ENCODE results near the gene SMTNL1.

SMTNL1 gene

GRCh38 chr11:57544566-57544965 lies 7.2 kb downstream of the SMTNL1 start:
- DNase-seq (ENCODE audit: low read depth), result no peak

GRCh38 chr11:57545883-57546282 lies 8.5 kb downstream of the SMTNL1 start:
- DNase-seq (ENCODE audit: low read depth), result no peak

DNA sequence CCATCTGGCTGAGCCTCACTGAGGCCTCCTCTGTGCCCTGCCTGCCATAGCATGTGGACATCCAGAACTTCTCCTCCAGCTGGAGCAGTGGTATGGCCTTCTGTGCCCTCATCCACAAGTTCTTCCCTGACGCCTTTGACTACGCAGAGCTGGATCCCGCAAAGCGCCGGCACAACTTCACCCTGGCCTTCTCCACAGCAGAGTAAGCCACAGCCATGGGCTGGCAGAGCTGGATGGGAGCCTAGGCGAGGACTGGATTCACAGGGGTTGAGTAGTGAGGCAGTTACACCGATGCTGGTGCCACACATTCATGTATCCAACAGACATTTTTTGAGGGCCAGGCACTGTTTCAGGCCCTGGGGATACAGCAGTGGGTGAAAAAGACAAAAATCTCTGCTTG lies 9.1 kb downstream of the SMTNL1 start:
- DNase-seq (ENCODE audit: low read depth), result no peak

- DNase-seq (ENCODE audit: low read depth), result no peak
Observed at GRCh38 chr11:57546869-57547475, 9.6 kb downstream of the SMTNL1 start.

DNA sequence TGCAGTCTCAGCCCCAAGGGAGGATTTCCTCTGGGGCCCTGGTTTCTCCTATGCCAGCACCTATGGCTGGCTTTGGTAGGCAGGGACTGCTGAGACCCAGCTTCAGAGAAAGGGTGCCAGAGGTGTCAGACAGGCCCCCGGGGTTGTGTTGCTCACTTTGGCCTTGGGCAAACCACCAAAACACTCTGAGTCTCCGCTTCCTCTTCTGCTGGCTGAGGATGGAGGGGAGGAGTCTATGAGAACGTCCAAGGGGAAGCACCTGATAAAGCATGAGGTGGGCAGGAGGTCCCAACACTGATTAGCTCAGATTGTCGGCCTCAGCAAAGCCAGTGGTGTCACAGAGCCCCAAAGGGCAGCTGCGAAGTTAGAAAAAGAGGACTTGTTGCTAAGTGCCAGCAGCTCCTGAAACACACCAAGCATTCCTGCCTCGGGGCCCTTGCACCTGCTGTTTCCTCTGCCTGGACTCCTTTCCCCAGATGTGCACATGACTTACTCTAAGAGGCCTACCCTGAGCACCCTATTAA lies 10.5 kb downstream of the SMTNL1 start:
- DNase-seq (ENCODE audit: low read depth), result no peak

GRCh38 chr11:57549983-57550382 lies 12.6 kb downstream of the SMTNL1 start:
- no peak for DNase-seq (ENCODE audit: low read depth)

GRCh38 chr11:57551941-57552340 lies 14.5 kb downstream of the SMTNL1 start:
- no peak for DNase-seq (ENCODE audit: low read depth)

DNA sequence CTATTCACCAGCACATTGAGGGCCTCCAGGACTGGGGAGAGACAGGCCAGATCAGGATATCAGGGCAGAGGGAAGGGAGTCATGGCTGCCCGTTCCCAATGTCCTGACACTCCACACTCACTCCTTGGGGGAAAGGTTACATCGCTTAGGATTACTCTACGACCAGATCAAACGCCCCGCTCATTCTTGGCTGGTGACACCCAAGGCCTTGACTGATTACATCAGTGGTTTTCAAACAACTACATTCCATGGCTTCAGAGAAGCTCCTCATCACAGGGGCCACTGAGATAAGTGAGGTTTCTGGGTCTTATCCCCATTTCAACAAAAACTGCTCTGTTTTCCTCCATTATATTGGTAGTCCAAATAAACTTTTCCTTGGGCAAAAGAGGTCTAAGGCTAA lies 15.1 kb downstream of the SMTNL1 start:
- DNase-seq (ENCODE audit: low read depth), result no peak

- no peak for DNase-seq (ENCODE audit: low read depth)
Observed at GRCh38 chr11:57555393-57555792, 18.0 kb downstream of the SMTNL1 start.

DNA sequence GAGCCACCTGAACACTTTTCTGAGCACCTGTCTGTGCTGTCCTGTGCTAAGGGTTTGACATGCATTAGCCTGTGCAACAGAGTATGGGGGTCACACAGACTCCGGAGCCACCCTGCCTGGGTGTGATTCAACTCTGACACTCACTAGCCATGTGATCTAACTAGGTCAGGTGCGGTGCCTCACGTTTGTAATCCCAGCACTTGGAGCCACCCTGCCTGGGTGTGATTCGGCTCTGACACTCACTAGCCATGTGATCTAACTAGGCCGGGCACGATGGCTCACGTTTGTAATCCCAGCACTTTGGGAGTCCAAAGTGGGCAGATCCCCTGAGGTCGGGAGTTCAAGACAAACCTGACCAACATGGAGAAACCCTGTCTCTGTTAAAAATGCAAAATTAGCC lies 18.6 kb downstream of the SMTNL1 start:
- DNase-seq (ENCODE audit: low read depth), result no peak

- DNase-seq (ENCODE audit: low read depth), result no peak
Observed at GRCh38 chr11:57560146-57560545, 22.8 kb downstream of the SMTNL1 start.

GRCh38 chr11:57562596-57562995 lies 25.2 kb downstream of the SMTNL1 start:
- DNase-seq (ENCODE audit: low read depth), result no peak

GRCh38 chr11:57566005-57566904 lies 28.9 kb downstream of the SMTNL1 start:
- no peak for DNase-seq (ENCODE audit: low read depth)

GRCh38 chr11:57566905-57567514 lies 29.6 kb downstream of the SMTNL1 start:
- DNase-seq (ENCODE audit: low read depth), result peak; percentile 14

DNA sequence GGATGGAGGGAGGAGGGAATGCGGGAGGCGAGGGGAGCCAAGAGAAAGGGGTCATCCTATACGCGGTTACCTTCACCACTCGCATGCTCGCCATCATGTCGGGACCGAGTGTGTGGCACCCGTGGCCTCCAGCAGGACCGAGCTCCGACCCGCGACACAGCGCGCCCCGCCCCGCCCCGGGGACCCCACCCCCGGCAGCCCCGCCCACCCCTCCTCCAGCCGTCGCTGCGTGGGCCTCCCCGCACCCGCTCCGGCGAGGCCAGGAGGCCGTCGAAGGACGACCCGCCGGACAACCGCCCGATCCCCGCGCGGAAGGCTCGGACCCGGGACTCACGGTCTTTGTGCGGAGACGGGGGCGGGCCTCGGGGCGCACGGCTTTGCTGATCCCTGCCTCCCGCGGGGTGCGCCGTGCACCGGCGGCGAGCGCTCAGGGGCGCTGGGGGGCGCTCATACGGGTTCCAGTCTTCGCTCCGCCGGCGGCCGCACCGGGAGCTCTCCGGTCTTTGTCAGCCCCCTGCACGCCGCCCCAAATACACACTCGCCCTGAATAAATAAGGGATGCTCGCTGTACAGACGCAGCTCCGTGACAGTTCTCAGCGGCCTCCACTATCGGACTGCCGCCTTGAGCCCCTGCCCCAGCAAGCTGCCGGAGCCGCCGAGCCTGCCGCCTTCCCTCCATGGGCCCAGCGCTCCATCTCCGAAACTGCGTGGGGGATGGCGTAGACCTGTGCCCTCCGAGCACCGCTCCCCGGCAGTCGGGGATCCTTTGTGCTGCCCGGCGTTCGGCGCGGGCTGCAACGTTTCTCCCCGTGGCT lies 30.3 kb downstream of the SMTNL1 start, which contains the start of gene UBE2L6:
Gene UBE2L6, minus strand, starts transcription at position 158 of the 815 bp plus-strand sequence. Its CDS starts 61 bp downstream, at position 97.
- DNase-seq (ENCODE audit: low read depth), result peak; percentile 46

- peak; percentile 83 for DNase-seq (ENCODE audit: low read depth)
Observed at GRCh38 chr11:57568330-57568766, 31.0 kb downstream of the SMTNL1 start.

- DNase-seq (ENCODE audit: low read depth), result no peak
Observed at GRCh38 chr11:57571606-57572005, 34.2 kb downstream of the SMTNL1 start.

- DNase-seq (ENCODE audit: low read depth), result no peak
Observed at GRCh38 chr11:57574061-57574460, 36.7 kb downstream of the SMTNL1 start.

DNA sequence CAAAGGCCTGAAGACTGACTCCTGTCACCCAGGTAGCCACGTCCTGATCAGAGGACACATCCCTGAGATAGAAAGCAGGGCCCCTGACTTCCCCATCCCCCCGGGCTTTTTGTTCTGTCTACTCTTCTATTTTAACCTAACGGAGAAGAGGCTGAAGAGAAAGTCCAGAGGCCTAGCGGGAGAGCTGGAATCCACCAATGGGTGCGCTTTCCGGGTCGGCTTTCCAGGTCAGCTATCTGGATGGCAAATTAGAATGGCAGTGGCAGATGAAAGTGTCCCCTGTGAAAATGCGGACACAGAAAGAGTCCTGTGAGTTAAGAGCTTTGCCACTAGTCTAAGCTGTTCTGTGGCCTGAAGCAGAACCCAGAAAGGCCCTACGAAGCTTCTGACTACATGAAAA lies 46.9 kb downstream of the SMTNL1 start:
- no peak for DNase-seq (ENCODE audit: low read depth)

- no peak for DNase-seq (ENCODE audit: low read depth)
Observed at GRCh38 chr11:57585301-57585700, 47.9 kb downstream of the SMTNL1 start.

- DNase-seq (ENCODE audit: low read depth), result no peak
Observed at GRCh38 chr11:57586711-57587245, 49.4 kb downstream of the SMTNL1 start.
